DOHH2 (cell line): Measurements from ENCODE around the gene ANKDD1B.
"Not testable (repeated sequence)": the region's sequence is repeated elsewhere in the genome, so short reads cannot be mapped to it uniquely, and the experiment has no call there.

Experiments
- H3F3A ChIP-seq: fragments of 200-600 bp; sonication (generic), shearing (Covaris generic); 2 replicates; pipeline ENCODE4 v1.6.0; 2016; ENCODE audit warnings: antibody characterized with exemption, mild to moderate bottlenecking; ENCODE audit not compliant: control insufficient read depth, insufficient read depth
- H3K27ac ChIP-seq: fragments of 200-600 bp; sonication (generic); 2 replicates; pipeline ENCODE4 v1.5.1; 2014; ENCODE audit warnings: low read depth, mild to moderate bottlenecking, low read length, moderate library complexity
- H3K27me3 ChIP-seq: fragments of 200-600 bp; sonication (generic); 2 replicates; pipeline ENCODE4 v1.6.1; 2014; ENCODE audit warnings: mild to moderate bottlenecking, low read length, mixed read lengths; ENCODE audit not compliant: control insufficient read depth
- H3K36me3 ChIP-seq: fragments of 200-600 bp; sonication (generic); 2 replicates; pipeline ENCODE4 v1.6.1; 2014; ENCODE audit warnings: mild to moderate bottlenecking, low read length, moderate library complexity, mixed read lengths; ENCODE audit not compliant: control insufficient read depth
- H3K4me1 ChIP-seq: fragments of 200-600 bp; sonication (generic); 2 replicates; pipeline ENCODE4 v1.6.1; 2014; ENCODE audit warnings: mild to moderate bottlenecking, low read length, mixed read lengths; ENCODE audit not compliant: control insufficient read depth
- H3K4me2 ChIP-seq: fragments of 200-600 bp; sonication (generic); 2 replicates; pipeline ENCODE4 v1.6.0; 2014; ENCODE audit warnings: mild to moderate bottlenecking, low read length, moderate library complexity
- H3K4me3 ChIP-seq: fragments of 200-600 bp; sonication (generic); 2 replicates; pipeline ENCODE4 v1.5.1; 2014; ENCODE audit warnings: mild to moderate bottlenecking, low read length, mixed read lengths
- H3K79me2 ChIP-seq: fragments of 200-600 bp; sonication (generic); 2 replicates; pipeline ENCODE4 v1.6.1; 2014; ENCODE audit warnings: mild to moderate bottlenecking, low read length, mixed read lengths; ENCODE audit not compliant: control insufficient read depth
- H3K9me2 ChIP-seq: fragments of 200-600 bp; sonication (generic); replicated peaks from 2 replicates; pipeline ENCODE4 v1.6.1; 2014; ENCODE audit warnings: mild to moderate bottlenecking, low read length, mixed read lengths; ENCODE audit not compliant: control insufficient read depth
- H3K9me3 ChIP-seq: fragments of 200-600 bp; sonication (generic); 2 replicates; pipeline ENCODE4 v1.6.1; 2014; ENCODE audit warnings: antibody characterized with exemption, low read length, mixed read lengths; ENCODE audit not compliant: control insufficient read depth, insufficient read depth
- H4K20me1 ChIP-seq: fragments of 200-600 bp; sonication (generic); 2 replicates; pipeline ENCODE4 v1.6.0; 2014; ENCODE audit warnings: low read depth, mild to moderate bottlenecking, antibody characterized with exemption, low read length, moderate library complexity; ENCODE audit not compliant: control insufficient read depth, insufficient read depth
- CTCF ChIP-seq: fragments of 200-600 bp; sonication (generic); IDR thresholded peaks from one replicate; pipeline ENCODE4 v1.5.1; 2014; ENCODE audit warnings: antibody characterized with exemption, mild to moderate bottlenecking, low read depth, low read length; ENCODE audit not compliant: poor library complexity, severe bottlenecking
- EZH2phosphoT487 ChIP-seq: fragments of 200-600 bp; sonication (generic); IDR thresholded peaks from 2 replicates; pipeline ENCODE4 v1.6.1; 2017; ENCODE audit warnings: borderline replicate concordance, mild to moderate bottlenecking, antibody characterized with exemption, low read length, moderate library complexity, mixed read lengths

Gene ANKDD1B

DNA sequence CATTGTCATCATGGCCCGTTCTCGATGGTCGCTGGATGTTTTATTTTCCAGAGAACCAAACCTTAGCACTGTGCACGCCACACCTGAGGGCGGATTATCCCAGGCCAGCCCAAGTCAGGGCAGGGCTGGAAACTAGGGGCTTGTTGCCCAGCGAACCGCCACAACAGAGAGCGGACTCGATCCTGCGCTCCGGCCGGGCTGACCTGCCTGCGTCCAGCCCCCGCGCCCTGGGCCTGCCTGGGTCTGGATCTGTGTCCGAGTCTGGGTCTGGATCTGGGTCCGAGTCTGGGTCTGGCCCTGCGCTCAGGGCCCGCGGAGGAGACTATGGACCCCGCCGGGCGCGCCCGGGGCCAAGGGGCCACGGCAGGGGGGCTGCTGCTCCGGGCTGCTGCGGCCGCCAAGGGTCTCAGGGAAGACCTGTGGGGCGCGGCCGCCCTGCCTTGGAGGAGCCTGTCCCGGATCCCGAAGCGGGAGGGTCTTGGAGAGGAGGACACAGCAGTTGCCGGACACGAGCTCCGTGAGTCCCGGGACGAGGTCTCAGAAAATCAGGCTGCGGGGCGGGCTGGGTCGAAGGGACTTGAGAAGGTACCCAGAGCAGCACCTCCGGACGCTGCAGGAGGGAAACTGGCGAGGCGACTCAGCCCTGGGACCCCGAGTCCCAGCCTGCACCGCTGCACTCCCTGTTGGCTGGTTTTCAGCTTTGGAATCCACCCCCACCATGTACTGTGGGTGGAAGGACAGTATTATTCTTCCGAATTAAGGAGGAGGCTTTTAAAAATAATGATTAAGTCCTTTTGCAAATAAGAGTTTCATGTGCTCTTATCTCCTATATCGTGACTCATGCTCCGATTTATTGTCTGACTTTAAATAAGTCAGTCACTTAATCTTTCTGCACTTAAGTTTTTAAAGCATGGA is at the start of gene ANKDD1B:
Gene ANKDD1B (plus strand): TSS at position 143 of the 915 bp plus-strand sequence. CDS start 182 bp downstream, at position 325.
- Histone ChIP-seq H3K4me2 (peak within 1 kb of the TSS; percentile 53), H4K20me1 (no peaks in the 10 kb centered on the region), H3K4me1 (peaks cover 15% of the 10 kb centered on the region; the same call in 1 of the 2 replicates), H3K9me3 (no peaks in the 10 kb centered on the region), H3K27ac (no peak within 1 kb of the TSS), H3K9me2 (no peaks in the 10 kb centered on the region), H3K36me3 (no peaks in the 10 kb centered on the region), H3K4me3 (peak within 1 kb of the TSS; percentile 50), H3F3A (no peaks in the 10 kb centered on the region), H3K27me3 (peaks cover 4% of the 10 kb centered on the region; the same call in 1 of the 2 replicates), H3K79me2 (no peaks in the 10 kb centered on the region)
- TF ChIP-seq EZH2phosphoT487 (no peak), CTCF (no peak)

DNA sequence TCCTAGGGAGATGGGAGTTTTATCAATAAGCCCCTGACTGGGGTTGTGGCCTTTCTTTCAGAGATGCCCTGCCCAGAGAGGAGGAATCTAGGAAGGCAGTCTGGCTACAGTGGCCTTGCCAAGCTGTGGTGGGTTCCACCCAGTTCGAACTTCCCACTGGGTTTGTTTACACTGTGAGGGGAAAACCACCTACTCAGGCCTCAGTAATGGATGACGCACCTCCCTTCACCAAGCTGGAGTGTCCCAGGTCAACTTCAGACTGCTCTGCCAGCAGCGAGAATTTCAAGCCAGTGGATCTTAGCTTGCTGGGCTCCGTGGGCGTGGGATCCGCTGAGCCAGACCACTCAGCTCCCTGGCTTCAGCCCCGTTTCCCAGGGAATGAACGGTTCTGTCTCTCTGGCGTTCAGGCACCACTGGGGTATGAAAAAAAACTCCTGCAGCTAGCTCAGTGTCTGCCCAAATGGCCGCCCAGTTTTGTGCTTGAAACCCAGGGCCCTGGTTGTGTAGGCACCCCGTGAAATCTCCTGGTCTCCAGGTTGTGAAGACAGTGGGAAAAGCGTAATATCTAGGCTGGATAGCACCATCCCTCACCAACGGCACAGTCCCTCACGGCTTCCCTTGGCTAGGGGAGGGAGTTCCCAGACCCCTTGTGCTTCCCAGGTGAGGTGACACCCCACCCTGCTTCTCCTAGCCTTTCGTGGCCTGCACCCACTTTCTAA is 45.1 kb upstream of the ANKDD1B start:
- H3K36me3 ChIP-seq, H3K9me2 ChIP-seq, H3K4me2 ChIP-seq, H3K27me3 ChIP-seq, H3K79me2 ChIP-seq, H3F3A ChIP-seq, H3K9me3 ChIP-seq, H4K20me1 ChIP-seq, H3K27ac ChIP-seq, H3K4me1 ChIP-seq, H3K4me3 ChIP-seq: not testable (repeated sequence)

GRCh38 chr5:75566710-75567309 is 44.4 kb upstream of the ANKDD1B start:
- Histone ChIP-seq H3F3A (0 out of 2 replicates have a peak, but pooled peaks cover 2% of the 10 kb centered on the region), H3K4me1 (peaks cover 10% of the 10 kb centered on the region), H3K4me2 (no peak overlapping the region), H3K4me3 (no peak overlapping the region), H3K36me3 (peaks cover 6% of the 10 kb centered on the region), H3K27me3 (no peaks in the 10 kb centered on the region), H3K9me2 (no peaks in the 10 kb centered on the region), H3K27ac (no peak overlapping the region), H3K79me2 (peaks cover 2% of the 10 kb centered on the region; the same call in 1 of the 2 replicates), H4K20me1 (no peaks in the 10 kb centered on the region), H3K9me3 (no peaks in the 10 kb centered on the region)
- no peak for TF ChIP-seq EZH2phosphoT487
- TF ChIP-seq CTCF: no peak
